Loucy (cell line): Measurements from ENCODE around the gene LGALS3BP.

Experiments
- EZH2phosphoT487 ChIP-seq: fragments of 200-600 bp; IDR thresholded peaks from 2 replicates; pipeline ENCODE4 v1.6.1; 2018; ENCODE audit warnings: antibody characterized with exemption, mild to moderate bottlenecking, moderate library complexity, borderline replicate concordance
- TF ChIP-seq, protein P1 (sequence below): fragments of 200-600 bp; sonication (generic); conservative IDR thresholded peaks from 2 replicates; pipeline ENCODE4 v1.5.1; 2014; ENCODE audit warnings: mild to moderate bottlenecking, antibody characterized with exemption, low read length

DNA sequence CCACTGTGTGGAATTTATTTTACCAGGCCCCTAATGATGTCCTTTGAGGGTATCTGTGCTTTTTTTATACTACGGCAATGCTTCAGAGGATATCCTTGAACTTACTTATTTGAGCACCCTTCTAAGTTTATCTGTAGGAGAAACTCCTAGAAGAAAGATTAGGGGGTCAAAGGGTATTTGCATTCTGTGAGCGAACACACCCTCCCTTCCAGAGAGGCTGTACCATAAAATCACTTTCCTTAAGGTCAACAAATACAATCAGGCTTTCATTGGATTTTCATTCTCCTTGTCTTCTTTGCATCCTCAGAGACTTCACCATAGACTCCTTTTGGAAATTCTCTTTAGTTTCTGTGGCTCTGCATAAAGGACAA lies 39.5 kb upstream of the LGALS3BP start:
- TF ChIP-seq, protein P1, sequence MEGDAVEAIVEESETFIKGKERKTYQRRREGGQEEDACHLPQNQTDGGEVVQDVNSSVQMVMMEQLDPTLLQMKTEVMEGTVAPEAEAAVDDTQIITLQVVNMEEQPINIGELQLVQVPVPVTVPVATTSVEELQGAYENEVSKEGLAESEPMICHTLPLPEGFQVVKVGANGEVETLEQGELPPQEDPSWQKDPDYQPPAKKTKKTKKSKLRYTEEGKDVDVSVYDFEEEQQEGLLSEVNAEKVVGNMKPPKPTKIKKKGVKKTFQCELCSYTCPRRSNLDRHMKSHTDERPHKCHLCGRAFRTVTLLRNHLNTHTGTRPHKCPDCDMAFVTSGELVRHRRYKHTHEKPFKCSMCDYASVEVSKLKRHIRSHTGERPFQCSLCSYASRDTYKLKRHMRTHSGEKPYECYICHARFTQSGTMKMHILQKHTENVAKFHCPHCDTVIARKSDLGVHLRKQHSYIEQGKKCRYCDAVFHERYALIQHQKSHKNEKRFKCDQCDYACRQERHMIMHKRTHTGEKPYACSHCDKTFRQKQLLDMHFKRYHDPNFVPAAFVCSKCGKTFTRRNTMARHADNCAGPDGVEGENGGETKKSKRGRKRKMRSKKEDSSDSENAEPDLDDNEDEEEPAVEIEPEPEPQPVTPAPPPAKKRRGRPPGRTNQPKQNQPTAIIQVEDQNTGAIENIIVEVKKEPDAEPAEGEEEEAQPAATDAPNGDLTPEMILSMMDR = no peak
- no peak for TF ChIP-seq EZH2phosphoT487
